ENCODE measurements around the gene TFPI. TPM values are rescaled to one million over a fixed set of nuclear protein-coding genes. Genes with fewer than 3 reads are reported as not detected.

Gene TFPI
- total RNA-seq, 1 experiment from 2014 or later, result 8.4 TPM

- TF ChIP-seq AFF4 (CRISPR knock-in tag; IDR thresholded peaks at IDR 0.05; ENCODE audit: borderline replicate concordance) (no peak), ZNF423 (CRISPR knock-in tag; IDR thresholded peaks at IDR 0.05) (no peak), RORB (CRISPR knock-in tag; IDR thresholded peaks at IDR 0.05) (no peak), ESRRA (CRISPR knock-in tag; IDR thresholded peaks at IDR 0.05; ENCODE audit: borderline replicate concordance) (no peak), ZNF263 (CRISPR knock-in tag; IDR thresholded peaks at IDR 0.05; ENCODE audit: low read depth) (no peak), ZNF121 (CRISPR knock-in tag; IDR thresholded peaks at IDR 0.05) (no peak), TCF7 (CRISPR knock-in tag; IDR thresholded peaks at IDR 0.05; ENCODE audit: low read depth) (no peak), SMAD3 (CRISPR knock-in tag; IDR thresholded peaks at IDR 0.05; ENCODE audit: borderline replicate concordance) (no peak), NR2C2 (CRISPR knock-in tag; IDR thresholded peaks at IDR 0.05) (no peak)
These were observed 26.4 kb upstream of the TFPI start (continued) for GRCh38 chr2:187580462-187581124.

GRCh38 chr2:187577310-187577709, 23.1 kb upstream of the TFPI start:
- Mint-ChIP-seq H3K4me3 (no peak overlapping the region), H3K36me3 (peaks cover 14% of the 10 kb centered on the region), H3K27ac (no peak overlapping the region), H3K9me3 (peaks cover 16% of the 10 kb centered on the region), H3K27me3 (ENCODE audit: low read depth) (peaks cover 4% of the 10 kb centered on the region; the same call in 1 of the 2 replicates), H3K4me1 (peaks cover 29% of the 10 kb centered on the region)
- POLR2A ChIA-PET, result no interaction called here
- DNase-seq (ENCODE audit: low spot score) (no peak), ATAC-seq (peak; percentile 93)
- CTCF ChIA-PET, result interaction anchor here (7.2 kb wide), 1 partner anchor 76 kb away, joined by 195 read pairs; no protein-coding TSS in a partner anchor
- TF ChIP-seq ZNF138 (CRISPR knock-in tag; conservative IDR thresholded peaks at IDR 0.05) (no peak), NFYB (CRISPR knock-in tag; conservative IDR thresholded peaks at IDR 0.05; ENCODE audit: low read depth) (no peak), KAT7 (CRISPR knock-in tag; IDR thresholded peaks at IDR 0.05; ENCODE audit: borderline replicate concordance) (no peak), MLX (CRISPR knock-in tag; IDR thresholded peaks at IDR 0.05) (no peak), E2F5 (CRISPR knock-in tag; IDR thresholded peaks at IDR 0.05) (no peak), ZNF671 (CRISPR knock-in tag; IDR thresholded peaks at IDR 0.05) (no peak), ZNF219 (CRISPR knock-in tag; IDR thresholded peaks at IDR 0.05; ENCODE audit: borderline replicate concordance) (no peak), RORB (CRISPR knock-in tag; IDR thresholded peaks at IDR 0.05) (no peak), CREB1 (CRISPR knock-in tag; IDR thresholded peaks at IDR 0.05) (no peak), STAT6 (CRISPR knock-in tag; conservative IDR thresholded peaks at IDR 0.05; ENCODE audit: low read depth) (no peak)
- TF ChIP-seq, protein P1, sequence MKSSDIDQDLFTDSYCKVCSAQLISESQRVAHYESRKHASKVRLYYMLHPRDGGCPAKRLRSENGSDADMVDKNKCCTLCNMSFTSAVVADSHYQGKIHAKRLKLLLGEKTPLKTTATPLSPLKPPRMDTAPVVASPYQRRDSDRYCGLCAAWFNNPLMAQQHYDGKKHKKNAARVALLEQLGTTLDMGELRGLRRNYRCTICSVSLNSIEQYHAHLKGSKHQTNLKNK (CRISPR knock-in tag; IDR thresholded peaks at IDR 0.05), result no peak
- TF ChIP-seq, protein P2, sequence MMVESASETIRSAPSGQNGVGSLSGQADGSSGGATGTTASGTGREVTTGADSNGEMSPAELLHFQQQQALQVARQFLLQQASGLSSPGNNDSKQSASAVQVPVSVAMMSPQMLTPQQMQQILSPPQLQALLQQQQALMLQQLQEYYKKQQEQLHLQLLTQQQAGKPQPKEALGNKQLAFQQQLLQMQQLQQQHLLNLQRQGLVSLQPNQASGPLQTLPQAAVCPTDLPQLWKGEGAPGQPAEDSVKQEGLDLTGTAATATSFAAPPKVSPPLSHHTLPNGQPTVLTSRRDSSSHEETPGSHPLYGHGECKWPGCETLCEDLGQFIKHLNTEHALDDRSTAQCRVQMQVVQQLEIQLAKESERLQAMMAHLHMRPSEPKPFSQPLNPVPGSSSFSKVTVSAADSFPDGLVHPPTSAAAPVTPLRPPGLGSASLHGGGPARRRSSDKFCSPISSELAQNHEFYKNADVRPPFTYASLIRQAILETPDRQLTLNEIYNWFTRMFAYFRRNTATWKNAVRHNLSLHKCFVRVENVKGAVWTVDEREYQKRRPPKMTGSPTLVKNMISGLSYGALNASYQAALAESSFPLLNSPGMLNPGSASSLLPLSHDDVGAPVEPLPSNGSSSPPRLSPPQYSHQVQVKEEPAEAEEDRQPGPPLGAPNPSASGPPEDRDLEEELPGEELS (CRISPR knock-in tag; IDR thresholded peaks at IDR 0.05), result no peak
- TF ChIP-seq, protein P3, sequence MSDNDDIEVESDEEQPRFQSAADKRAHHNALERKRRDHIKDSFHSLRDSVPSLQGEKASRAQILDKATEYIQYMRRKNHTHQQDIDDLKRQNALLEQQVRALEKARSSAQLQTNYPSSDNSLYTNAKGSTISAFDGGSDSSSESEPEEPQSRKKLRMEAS (CRISPR knock-in tag; IDR thresholded peaks at IDR 0.05), result no peak
- TF ChIP-seq, protein P4, sequence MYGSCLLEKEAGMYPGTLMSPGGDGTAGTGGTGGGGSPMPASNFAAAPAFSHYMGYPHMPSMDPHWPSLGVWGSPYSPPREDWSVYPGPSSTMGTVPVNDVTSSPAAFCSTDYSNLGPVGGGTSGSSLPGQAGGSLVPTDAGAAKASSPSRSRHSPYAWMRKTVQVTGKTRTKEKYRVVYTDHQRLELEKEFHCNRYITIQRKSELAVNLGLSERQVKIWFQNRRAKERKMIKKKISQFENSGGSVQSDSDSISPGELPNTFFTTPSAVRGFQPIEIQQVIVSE (CRISPR knock-in tag; IDR thresholded peaks at IDR 0.05; ENCODE audit: borderline replicate concordance), result no peak
- TF ChIP-seq, protein P5, sequence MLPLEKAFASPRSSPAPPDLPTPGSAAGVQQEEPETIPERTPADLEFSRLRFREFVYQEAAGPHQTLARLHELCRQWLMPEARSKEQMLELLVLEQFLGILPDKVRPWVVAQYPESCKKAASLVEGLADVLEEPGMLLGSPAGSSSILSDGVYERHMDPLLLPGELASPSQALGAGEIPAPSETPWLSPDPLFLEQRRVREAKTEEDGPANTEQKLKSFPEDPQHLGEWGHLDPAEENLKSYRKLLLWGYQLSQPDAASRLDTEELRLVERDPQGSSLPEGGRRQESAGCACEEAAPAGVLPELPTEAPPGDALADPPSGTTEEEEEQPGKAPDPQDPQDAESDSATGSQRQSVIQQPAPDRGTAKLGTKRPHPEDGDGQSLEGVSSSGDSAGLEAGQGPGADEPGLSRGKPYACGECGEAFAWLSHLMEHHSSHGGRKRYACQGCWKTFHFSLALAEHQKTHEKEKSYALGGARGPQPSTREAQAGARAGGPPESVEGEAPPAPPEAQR (CRISPR knock-in tag; IDR thresholded peaks at IDR 0.05), result no peak
